Measurements from ENCODE around the gene GYPE. TPM values are rescaled to one million over a fixed set of nuclear protein-coding genes. Genes with fewer than 3 reads are reported as not detected.

Gene GYPE
- total and polyA plus RNA-seq, 4 experiments from 2014 or later, result 0.58 to 1.6 (median 1.3) TPM; not detected in 1

Other genes starting within 250 kb of the GYPE start
- not detected for gene FREM3, start 204.9 kb downstream of the GYPE start, total RNA-seq
- gene FREM3, start 204.9 kb downstream of the GYPE start, polyA plus RNA-seq, result not detected
- not detected for gene GYPB, start 113.8 kb upstream of the GYPE start, total RNA-seq
- gene GYPB, start 113.8 kb upstream of the GYPE start, polyA plus RNA-seq, result not detected
- not detected for gene GYPA, start 235.2 kb upstream of the GYPE start, total RNA-seq
- gene GYPA, start 235.2 kb upstream of the GYPE start, polyA plus RNA-seq, result not detected

All from CD4-positive, alpha-beta memory T cell (primary cell).